NCI-H1436 treated with DMSO at 0.1 percent for 48 hours (cell line): ENCODE measurements around the gene CACNB2.

ENCODE experiments used
- DNase-seq: peaks from one replicate; lab custom pipeline; 2025; lab: John Stamatoyannopoulos, UW

Gene CACNB2

GRCh38 chr10:18514537-18514936, 374.3 kb downstream of the CACNB2 start:
- DNase-seq, result no peak

GRCh38 chr10:18516851-18517250, 376.6 kb downstream of the CACNB2 start:
- DNase-seq, result no peak

- no peak for DNase-seq
Observed at GRCh38 chr10:18523025-18523424, 382.8 kb downstream of the CACNB2 start.

- DNase-seq, result no peak
Observed at GRCh38 chr10:18523858-18524257, 383.6 kb downstream of the CACNB2 start.

DNA sequence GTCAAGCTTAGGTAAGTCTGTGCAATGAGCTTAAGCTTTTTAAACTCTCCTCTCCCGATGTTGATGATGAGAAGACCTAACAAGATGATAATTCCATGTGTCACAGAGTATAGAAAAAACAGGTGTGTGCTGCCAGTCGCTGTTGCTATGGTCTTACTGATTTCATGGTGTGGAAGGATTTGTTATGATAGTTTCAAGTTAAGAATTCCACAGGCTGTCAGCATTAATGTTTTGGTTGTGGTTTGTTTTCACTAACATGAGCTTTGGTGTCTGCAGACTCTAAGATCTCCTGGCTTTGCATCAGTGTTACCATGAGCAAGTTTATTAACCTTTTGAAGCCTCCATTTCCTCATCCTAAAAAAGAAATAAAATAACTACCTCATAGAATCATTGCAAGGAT, 387.5 kb downstream of the CACNB2 start:
- no peak for DNase-seq

DNA sequence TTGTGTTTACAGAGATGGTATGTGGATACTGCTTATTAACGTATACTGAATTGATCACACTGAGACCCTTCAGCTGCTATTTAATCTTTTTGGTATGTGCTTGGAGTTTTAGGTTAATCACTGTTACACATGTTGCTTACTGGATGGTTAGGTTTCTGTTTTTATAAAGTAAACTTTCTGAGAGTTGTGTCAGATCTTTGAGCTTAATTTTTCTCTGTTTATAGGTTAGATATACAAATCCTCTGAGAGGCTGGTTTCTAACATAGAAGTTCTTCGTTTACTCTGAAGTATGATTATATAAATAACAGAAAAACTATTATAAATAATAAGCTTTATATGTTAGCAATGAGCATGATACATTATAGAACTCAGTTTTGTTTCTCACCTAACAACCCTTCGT, 388.1 kb downstream of the CACNB2 start:
- no peak for DNase-seq

GRCh38 chr10:18532881-18533535, 392.8 kb downstream of the CACNB2 start:
- DNase-seq, result no peak

DNA sequence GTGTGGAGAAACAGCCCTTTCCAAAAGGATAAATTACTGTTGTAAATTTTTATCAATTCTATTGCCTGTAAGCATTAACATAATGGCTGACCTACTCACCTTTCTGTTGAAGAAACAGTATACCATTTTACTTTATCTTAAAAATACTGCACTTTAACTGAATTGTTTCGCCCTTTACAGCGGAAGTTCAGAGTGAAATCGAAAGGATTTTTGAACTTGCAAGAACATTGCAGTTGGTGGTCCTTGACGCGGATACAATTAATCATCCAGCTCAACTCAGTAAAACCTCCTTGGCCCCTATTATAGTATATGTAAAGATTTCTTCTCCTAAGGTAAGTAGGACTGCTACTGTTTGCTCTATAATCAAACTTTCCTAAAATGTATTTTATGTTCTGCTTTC, 393.7 kb downstream of the CACNB2 start:
- no peak for DNase-seq

- no peak for DNase-seq
Observed at GRCh38 chr10:18539335-18539734, 399.1 kb downstream of the CACNB2 start.

DNA sequence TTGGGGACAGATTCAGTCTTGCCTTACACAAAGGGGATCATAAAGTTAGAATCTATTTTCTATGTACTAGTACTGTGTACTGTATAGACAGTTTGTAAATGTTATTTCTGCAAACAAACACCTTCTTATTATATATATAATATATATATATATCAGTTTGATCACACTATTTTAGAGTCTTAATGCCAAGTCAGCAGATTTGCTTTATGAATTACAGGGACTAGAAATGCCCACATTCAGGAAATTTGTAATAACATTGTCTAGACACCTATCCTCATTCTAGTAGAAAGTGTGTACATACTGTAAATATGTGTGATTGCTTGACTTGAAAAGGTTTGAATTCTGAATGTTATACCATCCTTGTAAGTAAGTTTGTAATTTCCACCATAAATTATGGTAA, 400.0 kb downstream of the CACNB2 start:
- DNase-seq, result no peak

DNA sequence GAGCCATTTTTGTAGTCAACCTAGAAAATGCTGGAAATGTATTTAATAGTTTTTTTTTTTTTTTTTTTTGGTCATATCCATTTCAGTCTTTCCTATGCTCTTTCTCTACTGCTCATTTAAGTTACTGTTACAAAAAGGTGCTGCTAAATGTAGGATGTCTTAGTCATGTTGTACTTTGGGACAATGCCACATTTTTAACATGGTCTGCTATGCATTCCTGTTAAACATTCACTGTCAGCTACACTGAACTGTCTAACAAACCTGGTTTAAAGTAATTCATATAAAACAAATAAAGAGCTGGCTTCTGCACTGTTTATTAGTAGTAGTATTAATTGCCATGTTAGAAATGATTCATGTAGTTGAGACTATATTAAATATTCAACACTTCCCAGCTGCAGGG, 402.6 kb downstream of the CACNB2 start:
- DNase-seq, result no peak

DNA sequence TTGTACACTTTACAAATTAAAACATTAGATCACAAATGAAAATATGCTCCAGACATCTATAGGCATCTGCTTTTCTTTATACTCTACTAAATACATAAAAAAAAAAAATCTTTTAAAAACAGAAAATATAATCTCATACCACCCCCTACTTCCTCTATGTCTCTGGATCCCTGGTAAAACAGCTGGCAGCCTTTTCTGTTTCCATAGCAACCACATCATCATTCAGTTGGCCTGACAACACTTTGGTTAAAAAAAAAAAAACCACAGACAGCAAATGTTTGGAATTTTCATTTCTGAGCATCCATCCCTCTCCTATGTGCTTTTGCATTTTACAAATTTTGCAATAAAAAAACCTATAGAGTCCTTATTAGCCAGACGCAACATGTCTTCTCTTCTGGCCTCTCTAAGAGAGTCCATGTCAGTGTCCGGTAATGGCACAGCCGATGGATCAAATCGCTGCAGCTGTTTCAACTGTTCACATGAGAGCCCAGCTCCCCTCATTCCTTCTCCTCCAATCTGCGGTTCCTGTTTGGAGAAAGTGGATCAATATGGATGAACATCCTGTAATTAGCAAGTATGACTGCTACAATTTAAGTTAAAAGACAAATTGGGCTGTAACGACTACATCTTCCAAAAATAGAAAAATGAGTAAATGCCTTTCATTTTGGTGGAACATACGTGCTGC, 405.5 kb downstream of the CACNB2 start:
- no peak for DNase-seq

- DNase-seq, result no peak
Observed at GRCh38 chr10:18549105-18549504, 408.9 kb downstream of the CACNB2 start.

GRCh38 chr10:18551473-18551872, 411.2 kb downstream of the CACNB2 start:
- DNase-seq, result no peak

- no peak for DNase-seq
Observed at GRCh38 chr10:18554479-18554878, 414.3 kb downstream of the CACNB2 start.

- DNase-seq, result no peak
Observed at GRCh38 chr10:18556522-18557147, 416.4 kb downstream of the CACNB2 start.

DNA sequence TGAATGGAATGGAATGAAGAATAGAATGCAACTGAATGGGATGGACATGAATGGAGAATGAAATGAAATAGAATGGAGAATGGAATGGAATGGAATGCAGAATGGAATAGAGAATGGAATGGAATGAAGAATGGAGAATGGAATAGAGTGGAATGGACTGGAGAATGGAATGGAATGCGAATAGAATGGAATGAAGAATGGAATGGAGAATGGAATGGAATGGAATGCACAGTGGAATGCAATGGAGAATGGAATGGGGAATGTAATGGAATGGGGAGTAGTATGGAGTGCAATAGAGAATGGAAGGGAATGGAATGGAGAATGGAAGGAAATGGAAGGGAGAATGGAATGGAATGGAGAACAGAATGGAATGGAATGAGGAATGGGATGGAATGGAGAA, 417.7 kb downstream of the CACNB2 start:
- no peak for DNase-seq

GRCh38 chr10:18561861-18562551, 421.8 kb downstream of the CACNB2 start:
- no peak for DNase-seq

- DNase-seq, result no peak
Observed at GRCh38 chr10:18563003-18563726, 422.9 kb downstream of the CACNB2 start.

GRCh38 chr10:18565006-18565405, 424.8 kb downstream of the CACNB2 start:
- DNase-seq, result no peak

- no peak for DNase-seq
Observed at GRCh38 chr10:18566177-18566576, 426.0 kb downstream of the CACNB2 start.

GRCh38 chr10:18567343-18567856, 427.2 kb downstream of the CACNB2 start:
- DNase-seq, result no peak
